ENCODE measurements around the gene CYP4F2.

GRCh38 chr19:15869109-15869555 lies 28.7 kb downstream of the CYP4F2 start:
- no peak for TF ChIP-seq SUZ12 (IDR thresholded peaks at IDR 0.05; ENCODE audit: extremely low read depth, insufficient read depth, insufficient read length)
- TF ChIP-seq YY1 (IDR thresholded peaks at IDR 0.05; ENCODE audit: insufficient read depth, insufficient read length): no peak

All from NT2/D1 (cell line).